ENCODE measurements around the gene PTCD1.

PTCD1 gene

DNA sequence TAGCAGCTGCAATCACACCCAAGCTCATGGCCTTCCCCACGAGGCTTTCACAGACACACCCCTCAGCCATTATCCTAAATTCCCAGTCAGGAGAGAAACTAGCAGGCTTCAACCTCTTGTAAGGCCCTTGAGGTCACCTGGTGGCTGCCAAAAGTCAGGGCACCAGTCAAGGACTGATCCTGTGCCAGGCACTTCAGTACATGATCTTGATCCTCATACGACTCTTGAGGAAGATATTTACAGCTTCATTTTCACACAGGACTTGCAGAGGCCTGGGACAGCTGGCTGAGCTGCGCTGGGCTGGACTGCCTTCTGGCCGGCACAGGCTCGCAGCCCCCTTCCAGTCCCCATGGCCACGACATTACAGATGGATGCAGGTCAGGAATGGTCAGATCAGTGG, 39.0 kb downstream of the PTCD1 start:
- TF ChIP-seq, protein P1, sequence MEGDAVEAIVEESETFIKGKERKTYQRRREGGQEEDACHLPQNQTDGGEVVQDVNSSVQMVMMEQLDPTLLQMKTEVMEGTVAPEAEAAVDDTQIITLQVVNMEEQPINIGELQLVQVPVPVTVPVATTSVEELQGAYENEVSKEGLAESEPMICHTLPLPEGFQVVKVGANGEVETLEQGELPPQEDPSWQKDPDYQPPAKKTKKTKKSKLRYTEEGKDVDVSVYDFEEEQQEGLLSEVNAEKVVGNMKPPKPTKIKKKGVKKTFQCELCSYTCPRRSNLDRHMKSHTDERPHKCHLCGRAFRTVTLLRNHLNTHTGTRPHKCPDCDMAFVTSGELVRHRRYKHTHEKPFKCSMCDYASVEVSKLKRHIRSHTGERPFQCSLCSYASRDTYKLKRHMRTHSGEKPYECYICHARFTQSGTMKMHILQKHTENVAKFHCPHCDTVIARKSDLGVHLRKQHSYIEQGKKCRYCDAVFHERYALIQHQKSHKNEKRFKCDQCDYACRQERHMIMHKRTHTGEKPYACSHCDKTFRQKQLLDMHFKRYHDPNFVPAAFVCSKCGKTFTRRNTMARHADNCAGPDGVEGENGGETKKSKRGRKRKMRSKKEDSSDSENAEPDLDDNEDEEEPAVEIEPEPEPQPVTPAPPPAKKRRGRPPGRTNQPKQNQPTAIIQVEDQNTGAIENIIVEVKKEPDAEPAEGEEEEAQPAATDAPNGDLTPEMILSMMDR (IDR thresholded peaks at IDR 0.05) = no peak
- DNase-seq = no peak
- Histone ChIP-seq H3K4me1 (peaks cover 0 to 16% (median 5%) of the 10 kb centered on the region in 4 donors), H3K4me3 (no peak overlapping the region), H3K27ac (no peak overlapping the region), H3K27me3 (no peaks in the 10 kb centered on the region), H3K36me3 (peaks cover 57 to 96% (median 78%) of the 10 kb centered on the region in 3 donors), H3K9me3 (no peaks in the 10 kb centered on the region)
- intact Hi-C loops (cut with DNase I; ENCODE audit: low total_unique reads) = no loop called here

DNA sequence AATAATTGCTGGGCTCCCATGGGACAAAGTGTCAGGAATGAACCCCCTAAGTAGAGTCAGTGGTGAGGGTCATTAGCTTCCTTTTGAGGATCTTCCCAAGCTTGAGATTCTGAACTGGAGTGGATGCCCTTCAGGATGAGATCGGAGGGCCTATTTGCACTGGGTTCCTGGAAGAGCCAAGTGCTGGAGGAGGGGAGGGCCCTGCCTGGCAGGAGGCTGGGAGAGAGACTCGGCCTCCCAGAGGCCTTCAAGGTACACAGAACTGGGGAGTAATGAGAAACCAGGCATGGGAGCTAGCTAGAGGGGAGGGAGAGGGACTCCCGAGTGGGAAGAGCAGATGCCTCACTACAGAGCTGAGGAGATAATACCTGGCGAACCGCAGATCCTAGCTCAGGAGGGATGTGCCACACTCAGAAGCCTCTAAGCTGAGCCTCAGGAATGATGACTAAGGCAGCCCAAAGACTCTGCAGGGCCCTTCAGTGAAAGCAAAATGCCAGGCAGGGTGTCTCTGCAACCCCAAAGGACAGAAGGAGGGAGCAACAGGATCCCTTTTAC, 39.6 kb downstream of the PTCD1 start:
- TF ChIP-seq, protein P1 (IDR thresholded peaks at IDR 0.05) = no peak
- Histone ChIP-seq H3K4me1 (peaks cover 0 to 11% (median under 1%) of the 10 kb centered on the region in 4 donors), H3K9me3 (no peaks in the 10 kb centered on the region), H3K27me3 (no peaks in the 10 kb centered on the region), H3K4me3 (no peak overlapping the region), H3K27ac (no peak overlapping the region), H3K36me3 (peaks cover 51 to 96% (median 71%) of the 10 kb centered on the region in 3 donors)
- intact Hi-C loops (cut with DNase I; ENCODE audit: low total_unique reads) = no loop called here
- DNase-seq = no peak

DNA sequence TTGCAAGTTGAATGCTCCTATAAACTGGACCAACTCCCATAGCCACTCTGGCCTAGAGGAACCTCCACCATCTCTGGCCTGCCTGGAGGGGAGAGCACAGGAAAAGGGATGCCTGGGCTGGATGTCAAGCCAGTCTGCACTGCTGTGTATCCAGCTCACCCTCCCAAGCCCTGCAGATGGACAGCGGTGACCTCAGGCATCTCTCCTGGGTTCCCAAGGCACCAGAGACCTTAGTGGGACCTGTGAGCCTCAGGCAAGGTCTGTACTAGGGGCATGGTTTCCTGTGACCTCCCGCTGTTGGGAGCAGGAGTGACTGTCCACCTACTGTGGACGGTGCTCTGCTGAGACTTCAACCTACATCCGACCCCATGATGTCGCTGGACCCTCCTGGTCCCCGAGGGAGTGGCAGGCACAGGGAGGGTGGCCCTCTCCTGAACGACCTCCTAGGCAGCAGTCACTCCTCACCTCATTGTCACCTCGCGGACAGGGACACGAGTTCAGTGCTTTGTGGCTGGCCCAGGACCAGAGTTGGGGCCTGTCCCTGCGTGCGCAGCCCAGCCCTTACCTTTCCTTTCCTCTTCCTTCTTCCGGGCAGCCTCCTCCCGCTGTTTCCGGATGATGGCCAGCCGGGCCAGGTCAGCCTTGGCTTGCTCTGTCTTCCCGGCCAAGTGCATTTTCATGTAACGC, 41.2 kb downstream of the PTCD1 start:
- TF ChIP-seq, protein P1 (IDR thresholded peaks at IDR 0.05) = no peak

DNA sequence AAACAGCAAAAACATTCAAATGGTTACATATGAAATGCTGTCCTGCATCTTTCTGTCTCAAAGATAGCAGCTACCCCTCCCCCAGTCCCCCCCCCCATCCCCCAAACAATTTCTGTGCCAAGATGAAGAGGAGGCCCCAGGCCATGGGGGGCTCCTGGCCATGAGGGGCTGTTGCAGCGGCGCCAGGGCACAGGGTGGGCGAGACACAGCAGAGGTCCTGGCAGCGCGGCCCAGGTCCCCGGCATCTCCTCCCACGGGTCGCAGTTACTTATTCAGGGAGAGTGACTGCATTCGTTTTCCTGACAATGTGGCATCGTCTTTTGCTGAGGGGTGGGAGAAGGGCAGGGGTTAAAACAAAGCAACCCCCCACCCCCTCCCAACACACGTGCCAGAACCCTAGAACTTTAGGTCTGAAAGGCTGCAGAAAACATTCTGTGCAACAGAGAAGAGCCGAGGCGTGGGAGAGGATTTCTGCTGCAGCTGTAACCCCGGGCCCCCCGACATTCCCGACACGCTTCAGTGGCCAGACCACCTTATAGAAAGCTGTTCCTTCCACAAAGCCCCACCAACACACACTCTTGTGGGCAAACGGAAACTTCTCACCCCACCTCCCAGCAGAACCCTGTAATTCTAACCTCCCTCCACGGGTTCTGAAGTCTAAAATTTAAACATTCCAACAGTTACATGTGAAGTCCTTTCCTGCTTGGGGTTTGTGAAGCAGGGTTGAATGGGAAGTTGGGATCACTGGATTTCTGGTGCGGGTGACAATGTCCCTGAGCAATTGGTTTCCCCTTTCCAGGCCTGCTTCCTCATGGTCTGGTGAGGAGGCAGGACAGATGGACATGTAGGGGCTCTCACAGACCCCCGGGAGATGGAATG, 41.9 kb downstream of the PTCD1 start:
- TF ChIP-seq, protein P1 (IDR thresholded peaks at IDR 0.05) = no peak
- DNase-seq = no peak
- Histone ChIP-seq H3K9me3 (no peaks in the 10 kb centered on the region), H3K4me3 (no peak overlapping the region), H3K4me1 (peaks cover 0 to 27% (median 17%) of the 10 kb centered on the region in 4 donors), H3K27ac (no peak overlapping the region), H3K27me3 (no peaks in the 10 kb centered on the region), H3K36me3 (peaks cover 39 to 73% (median 52%) of the 10 kb centered on the region in 3 donors)
- intact Hi-C loops (cut with DNase I; ENCODE audit: low total_unique reads) = no loop called here

More for the DNA sequence above, 41.2 kb downstream of the PTCD1 start:
- H3K4me1 ChIP-seq = peaks cover 0 to 23% (median 13%) of the 10 kb centered on the region in 4 donors
- H3K36me3 ChIP-seq = peaks cover 39 to 80% (median 60%) of the 10 kb centered on the region in 3 donors
- no peak for DNase-seq
- no peaks in the 10 kb centered on the region for H3K27me3 ChIP-seq
- no peaks in the 10 kb centered on the region for H3K9me3 ChIP-seq
- intact Hi-C loops (cut with DNase I; ENCODE audit: low total_unique reads) = no loop called here
- no peak overlapping the region for H3K4me3 ChIP-seq
- H3K27ac ChIP-seq = no peak overlapping the region

DNA sequence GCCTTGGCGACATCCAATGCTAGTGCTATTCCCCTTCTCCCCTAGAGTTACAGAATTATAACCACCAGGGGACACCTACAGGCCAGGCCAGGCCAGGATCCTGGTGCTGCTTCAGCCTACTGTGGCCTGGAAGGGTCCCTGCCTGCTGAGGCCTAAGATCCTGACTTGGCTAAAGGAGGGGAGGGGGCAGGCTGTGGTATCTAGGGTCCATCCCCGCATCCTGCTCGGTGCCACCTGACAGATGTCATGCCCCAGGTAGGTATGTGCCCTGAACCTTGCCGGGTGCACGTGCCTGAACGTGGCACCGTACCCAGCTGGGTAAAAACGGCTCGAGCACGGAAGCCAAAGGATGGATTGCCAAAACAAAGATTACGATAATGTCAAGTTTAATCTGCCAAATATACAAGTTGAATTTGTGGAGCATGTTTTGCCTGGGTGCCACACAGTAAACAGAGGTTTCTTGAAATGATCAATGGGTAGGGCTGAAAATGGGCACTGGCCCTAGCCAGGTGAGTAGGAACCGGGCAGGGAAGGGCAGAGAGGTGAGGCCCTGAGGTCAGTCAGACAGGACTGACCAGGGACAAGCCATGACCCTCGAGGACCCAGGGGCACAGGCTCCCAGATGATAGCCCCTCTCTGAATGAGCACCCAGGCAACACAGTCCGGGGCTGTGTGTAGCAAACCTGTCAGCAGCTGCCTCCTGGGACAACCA, 42.8 kb downstream of the PTCD1 start:
- H3K4me1 ChIP-seq = peaks cover 0 to 27% (median 17%) of the 10 kb centered on the region in 4 donors
- peaks cover 36 to 70% (median 52%) of the 10 kb centered on the region in 3 donors for H3K36me3 ChIP-seq
- no peak for DNase-seq

More for the DNA sequence above, 42.8 kb downstream of the PTCD1 start:
- TF ChIP-seq, protein P1 (IDR thresholded peaks at IDR 0.05) = no peak
- Histone ChIP-seq H3K27ac (peak overlapping the region in 1 of 2 donors; percentile 47), H3K27me3 (no peaks in the 10 kb centered on the region), H3K4me3 (no peak overlapping the region), H3K9me3 (no peaks in the 10 kb centered on the region)
- intact Hi-C loops (cut with DNase I; ENCODE audit: low total_unique reads) = no loop called here

All from tibial artery (tissue), 4 donors.